K562 (cell line): ENCODE data around the gene CACNA2D3. TPM values are rescaled to one million over a fixed set of nuclear protein-coding genes. Genes with fewer than 3 reads are reported as not detected.

Experiments used
- ATAC-seq: fragments of 200-7000 bp; cut with Tn5 transposase; 3 replicates; pipeline ENCODE4 v1.9.1; 2020; ENCODE audit warnings: moderate library complexity
- BruUV-seq: library from RNA; stranded (reverse); fragments of 400-500 nt; replicated peaks from 2 replicates; lab custom pipeline; 2021; lab: Mats Ljungman, UMichigan
- CTCF ChIA-PET: fragments of 300-600 bp; formaldehyde crosslinking; extraction: SDS; loops from one replicate; lab custom pipeline; 2021; ENCODE audit warnings: low intra/inter-chr PET ratio; lab: Yijun Ruan, JAX
- POLR2A ChIA-PET: fragments of 300-600, 350-650 bp; sonication (Branson Sonifier 250); formaldehyde crosslinking; extraction: SDS; loops from one replicate; lab custom pipeline; 2021; ENCODE audit warnings: antibody characterized with exemption, inconsistent platforms; lab: Yijun Ruan, JAX
- DNase-seq, 4 experiments: peaks; one replicate each; pipeline versions ENCODE4 v3.0.0 to v3.0.0-alpha.2; 2011 to 2018; ENCODE audit warnings: low spot score in 3 of 4, mixed read lengths in 3 of 4; ENCODE audit errors: extremely low read depth in 1 of 4
- FAIRE-seq: peaks from 2 replicates; lab custom pipeline; 2011; peaks lifted over from hg19 to GRCh38; lab: Jason Lieb, UNC
- H2AFZ ChIP-seq: 2 replicates; pipeline ENCODE4 v1.6.0; 2011; ENCODE audit warnings: low read depth, low read length, control low read depth, inconsistent platforms
- H3K27ac ChIP-seq: fragments of 200-600 bp; 3 replicates; pipeline ENCODE4 v1.8.0; 2011; ENCODE audit warnings: low read depth, mild to moderate bottlenecking, control low read depth, inconsistent platforms, low read length, moderate library complexity, mixed read lengths; ENCODE audit errors: extremely low read depth
- H3K27me3 ChIP-seq, 2 experiments: fragments of 300-600 bp in 1 of 2; 2 replicates in 1 of 2; 3 replicates in 1 of 2; pipeline versions ENCODE4 v1.6.0 to v1.8.0; 2011; ENCODE audit warnings: inconsistent platforms in 2 of 2, low read length in 2 of 2, mild to moderate bottlenecking in 1 of 2, mixed read lengths in 1 of 2, moderate library complexity in 1 of 2; ENCODE audit not compliant: control insufficient read depth in 2 of 2, insufficient read depth in 2 of 2
- H3K36me3 ChIP-seq: fragments of 300-600 bp; 3 replicates; pipeline ENCODE4 v1.8.0; 2011; ENCODE audit warnings: mild to moderate bottlenecking, low read length, inconsistent platforms; ENCODE audit not compliant: control insufficient read depth, insufficient read depth
- H3K4me1 ChIP-seq, 2 experiments: fragments of 200-600 bp in 1 of 2; replicated peaks in 1 of 2; 2 replicates in 1 of 2; 3 replicates in 1 of 2; pipeline versions ENCODE4 v1.5.1 to v1.8.0; 2011; ENCODE audit warnings: inconsistent platforms in 2 of 2, low read length in 2 of 2, mild to moderate bottlenecking in 1 of 2, mixed read lengths in 1 of 2, moderate library complexity in 1 of 2; ENCODE audit not compliant: control insufficient read depth in 2 of 2, insufficient read depth in 2 of 2
- H3K4me2 ChIP-seq: 2 replicates; pipeline ENCODE4 v1.6.1; 2011; ENCODE audit warnings: low read length, control low read depth, inconsistent platforms, mixed read lengths; ENCODE audit not compliant: insufficient read depth
- H3K4me3 ChIP-seq: fragments of 200-600 bp; sonication (generic), shearing (Covaris generic); 2 replicates; pipeline ENCODE4 v1.5.1; 2016; ENCODE audit warnings: control low read depth, inconsistent platforms
- H3K79me2 ChIP-seq: fragments of 200-600 bp; 3 replicates; pipeline ENCODE4 v1.8.0; 2011; ENCODE audit warnings: low read length, inconsistent platforms; ENCODE audit not compliant: control insufficient read depth, insufficient read depth
- H3K9ac ChIP-seq, 2 experiments: 2 replicates each; pipeline versions ENCODE4 v1.6.0 to v1.6.1; 2011; ENCODE audit warnings: low read depth in 2 of 2, low read length in 2 of 2, control low read depth in 1 of 2, inconsistent platforms in 1 of 2, mild to moderate bottlenecking in 1 of 2, mixed read lengths in 1 of 2; ENCODE audit not compliant: insufficient read depth in 1 of 2
- H3K9me1 ChIP-seq: one replicate; pipeline ENCODE4 v1.6.0; 2011; ENCODE audit warnings: inconsistent platforms, mild to moderate bottlenecking, low read length, moderate library complexity; ENCODE audit not compliant: control insufficient read depth, insufficient read depth
- H3K9me3 ChIP-seq: replicated peaks from 2 replicates; pipeline ENCODE4 v1.5.1; 2011; ENCODE audit warnings: low read depth, low read length, inconsistent platforms; ENCODE audit not compliant: control insufficient read depth, insufficient read depth
- H4K20me1 ChIP-seq: replicated peaks from 2 replicates; pipeline ENCODE4 v1.6.1; 2011; ENCODE audit warnings: low read length, inconsistent platforms, mixed read lengths; ENCODE audit not compliant: control insufficient read depth, insufficient read depth
- CCNT2 ChIP-seq: IDR thresholded peaks from 2 replicates; pipeline ENCODE4 v1.6.1; 2011; ENCODE audit warnings: borderline replicate concordance, low read depth, mild to moderate bottlenecking, moderate library complexity, mixed read lengths, low read length; ENCODE audit not compliant: insufficient read length; ENCODE audit errors: extremely low read depth
- HEY1 ChIP-seq: fragments of 250-450 bp; sonication (Bioruptor Pico); IDR thresholded peaks from 2 replicates; pipeline ENCODE4 v1.5.0; 2020; ENCODE audit warnings: mild to moderate bottlenecking, moderate library complexity, borderline replicate concordance
- MBD1 ChIP-seq: fragments of 250-450 bp; sonication (Bioruptor Pico); IDR thresholded peaks from 2 replicates; pipeline ENCODE4 v1.8.0; 2022; ENCODE audit warnings: inconsistent platforms
- NELFE ChIP-seq: IDR thresholded peaks from 2 replicates; pipeline ENCODE4 v1.6.1; 2011; ENCODE audit warnings: mild to moderate bottlenecking; ENCODE audit not compliant: insufficient read depth, insufficient read length
- POLR2B ChIP-seq: fragments of 450-650 bp; IDR thresholded peaks from 2 replicates; pipeline ENCODE4 v1.6.1; 2018; ENCODE audit warnings: low read depth; ENCODE audit not compliant: partially characterized antibody
- RBM17 ChIP-seq: fragments of 200-400 bp; formaldehyde crosslinking; IDR thresholded peaks from 2 replicates; pipeline ENCODE4 v1.6.1; 2017; ENCODE audit warnings: low read depth, mild to moderate bottlenecking, low read length, borderline replicate concordance
- TCF7 ChIP-seq: sonication (generic); IDR thresholded peaks from 2 replicates; pipeline ENCODE4 v1.6.1; 2016; ENCODE audit warnings: antibody characterized with exemption, borderline replicate concordance
- TOE1 ChIP-seq, 2 experiments: fragments of 450-650 bp in 1 of 2; sonication (generic) in 1 of 2; formaldehyde crosslinking in 1 of 2; IDR thresholded peaks; 2 replicates each; pipeline versions ENCODE4 v1.7.1 to v1.8.0; 2016 to 2022; ENCODE audit warnings: borderline replicate concordance in 2 of 2, mild to moderate bottlenecking in 2 of 2, antibody characterized with exemption in 1 of 2, inconsistent platforms in 1 of 2, low read depth in 1 of 2, missing genetic modification reagents in 1 of 2, moderate library complexity in 1 of 2
- ZNF12 ChIP-seq: sonication (generic); formaldehyde crosslinking; IDR thresholded peaks from 2 replicates; pipeline ENCODE4 v1.4.0; 2020; ENCODE audit warnings: mild to moderate bottlenecking, missing genetic modification reagents
- ZNF124 ChIP-seq: sonication (generic); formaldehyde crosslinking; IDR thresholded peaks from 2 replicates; pipeline ENCODE4 v1.8.1; 2022; ENCODE audit warnings: missing genetic modification reagents
- ZNF184 ChIP-seq: sonication (generic); formaldehyde crosslinking; IDR thresholded peaks from 2 replicates; pipeline ENCODE4 v1.5.0; 2020; ENCODE audit warnings: missing genetic modification reagents
- ZNF316 ChIP-seq: fragments of 450-650 bp; IDR thresholded peaks from 2 replicates; pipeline ENCODE4 v1.6.1; 2016
- ZNF830 ChIP-seq: fragments of 250-450 bp; sonication (Bioruptor Pico); IDR thresholded peaks from 2 replicates; pipeline ENCODE4 v1.5.0; 2021; ENCODE audit warnings: mild to moderate bottlenecking
- WGBS: fragments of 100-300 bp; shearing (Covaris generic); methylation state at CpG from one replicate; pipeline ENCODE4 v1.1.6; 2016; ENCODE audit warnings: low coverage, mixed read lengths; ENCODE audit not compliant: insufficient coverage; ENCODE audit errors: missing lambda C conversion rate; 5-methylcytosine and 5-hydroxymethylcytosine counted together
- in situ Hi-C: fragments of 300-500 bp; cut with MboI; formaldehyde crosslinking; loops from 4 replicates; pipeline ENCODE4 v1.15.0; 2018; ENCODE audit warnings: inconsistent platforms, mixed read lengths
- intact Hi-C: fragments of 100-400 bp; cut with micrococcal nuclease; formaldehyde crosslinking; loops from 2 replicates; pipeline ENCODE4 v1.14.2; 2022
- polyA plus RNA-seq, 8 experiments: library from polyadenylated mRNA; depleted of rRNA in 4 of 8; stranded (reverse) in 5 of 8; unstranded in 3 of 8; fragments of >200 nt; fragmentation: Nextera tagmentation in 2 of 8; fragmentation: Illumina TruSeq in 1 of 8; extraction: Ambion mirVana in 2 of 8; extraction: Trizol in 1 of 8; gene quantifications; 2 replicates each; pipeline versions ENCODE4 v1.2.1 to v1.2.3, GENCODE V29; 2011 to 2014; ENCODE audit warnings: inconsistent platforms in 1 of 8, missing spikeins in 1 of 8
- total RNA-seq, 7 experiments: library from RNA; depleted of rRNA in 6 of 7; stranded (reverse); fragments of >200 nt in 6 of 7; fragmentation: Illumina TruSeq in 2 of 7; extraction: Trizol in 2 of 7; gene quantifications; 2 replicates each; pipeline versions ENCODE4 v1.2.1 to v1.2.3, GENCODE V29; 2011 to 2021; ENCODE audit warnings: low replicate concordance in 1 of 7
- TF ChIP-seq, protein P1 (sequence below): fragments of 250-450 bp; sonication (Bioruptor Pico); IDR thresholded peaks from 2 replicates; pipeline ENCODE4 v1.5.0; 2022; ENCODE audit warnings: mild to moderate bottlenecking
- TF ChIP-seq, protein P2 (sequence below): fragments of 250-450 bp; sonication (Bioruptor Pico); IDR thresholded peaks from 2 replicates; pipeline ENCODE4 v1.9.0; 2021; ENCODE audit warnings: mild to moderate bottlenecking
- TF ChIP-seq, protein P3 (sequence below): sonication (generic); formaldehyde crosslinking; IDR thresholded peaks from 2 replicates; pipeline ENCODE4 v1.9.0; 2022; ENCODE audit warnings: mild to moderate bottlenecking, missing genetic modification reagents
- TF ChIP-seq, protein P4 (sequence below): fragments of 450-650 bp; IDR thresholded peaks from 2 replicates; pipeline ENCODE4 v1.6.1; 2014; ENCODE audit warnings: low read depth, mild to moderate bottlenecking, moderate library complexity, borderline replicate concordance

Gene CACNA2D3
- total and polyA plus RNA-seq, 9 of the 15 experiments (the other 6 are each of a cell fraction or from before 2014, with no cell fraction given): 0.01 TPM; not detected in 8

DNA sequence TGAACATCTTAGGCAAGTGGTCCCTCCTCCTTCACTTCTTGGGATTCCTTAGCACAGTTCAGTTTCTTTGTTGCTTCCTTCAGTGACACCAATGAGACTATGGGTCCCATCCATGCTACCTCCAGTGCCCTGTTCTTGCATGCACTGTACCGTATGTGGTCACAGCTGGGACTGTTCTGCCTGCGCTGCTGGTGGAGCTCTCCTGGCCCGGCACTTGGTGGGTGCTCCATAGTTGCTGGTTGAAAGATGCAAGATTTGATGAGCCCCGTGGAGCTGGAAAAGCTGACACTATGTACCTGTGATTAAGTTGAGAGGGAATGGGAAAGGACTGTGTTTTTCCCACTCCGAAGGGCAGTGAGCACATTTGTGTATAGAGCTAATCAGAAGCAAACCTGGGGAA lies 407.7 kb downstream of the CACNA2D3 start:
- intact Hi-C loops: no loop called here
- Histone ChIP-seq H3K27ac (no peak overlapping the region), H3K4me1 (no peaks in the 10 kb centered on the region), H3K4me2 (no peak overlapping the region), H3K36me3 (no peaks in the 10 kb centered on the region), H2AFZ (no peak overlapping the region), H3K9me3 (no peaks in the 10 kb centered on the region), H3K79me2 (no peaks in the 10 kb centered on the region), H3K27me3 (no peaks in the 10 kb centered on the region; a peak in 1 of 5 replicates), H3K4me3 (no peak overlapping the region), H3K9me1 (no peaks in the 10 kb centered on the region), H3K9ac (no peak overlapping the region), H4K20me1 (no peaks in the 10 kb centered on the region)
- 2% methylated on average over 5 of the region's 5 CpGs for WGBS
- ATAC-seq: no peak
- CTCF ChIA-PET: no interaction called here
- in situ Hi-C loops: no loop called here
- no peak for DNase-seq
- POLR2A ChIA-PET: interaction anchor here (0.6 kb wide), 1 partner anchor 11 kb away, joined by 3 read pairs; no protein-coding TSS in a partner anchor
- BruUV-seq: no TSS peak
- FAIRE-seq: no peak
- TF ChIP-seq TCF7 (no peak), ZNF124 (CRISPR knock-in tag) (no peak), ZNF184 (CRISPR knock-in tag) (no peak), CCNT2 (no peak), NELFE (no peak), ZNF316 (no peak), ZNF12 (CRISPR knock-in tag) (no peak), RBM17 (no peak), HEY1 (CRISPR knock-in tag) (no peak), POLR2B (no peak), MBD1 (CRISPR knock-in tag) (no peak), TOE1 (IDR thresholded peaks at IDR 0.05; ENCODE audit: borderline replicate concordance) (no peak), TOE1 (CRISPR knock-in tag; IDR thresholded peaks at IDR 0.05; ENCODE audit: borderline replicate concordance, low read depth) (no peak), ZNF830 (CRISPR knock-in tag) (no peak)
- TF ChIP-seq, protein P1, sequence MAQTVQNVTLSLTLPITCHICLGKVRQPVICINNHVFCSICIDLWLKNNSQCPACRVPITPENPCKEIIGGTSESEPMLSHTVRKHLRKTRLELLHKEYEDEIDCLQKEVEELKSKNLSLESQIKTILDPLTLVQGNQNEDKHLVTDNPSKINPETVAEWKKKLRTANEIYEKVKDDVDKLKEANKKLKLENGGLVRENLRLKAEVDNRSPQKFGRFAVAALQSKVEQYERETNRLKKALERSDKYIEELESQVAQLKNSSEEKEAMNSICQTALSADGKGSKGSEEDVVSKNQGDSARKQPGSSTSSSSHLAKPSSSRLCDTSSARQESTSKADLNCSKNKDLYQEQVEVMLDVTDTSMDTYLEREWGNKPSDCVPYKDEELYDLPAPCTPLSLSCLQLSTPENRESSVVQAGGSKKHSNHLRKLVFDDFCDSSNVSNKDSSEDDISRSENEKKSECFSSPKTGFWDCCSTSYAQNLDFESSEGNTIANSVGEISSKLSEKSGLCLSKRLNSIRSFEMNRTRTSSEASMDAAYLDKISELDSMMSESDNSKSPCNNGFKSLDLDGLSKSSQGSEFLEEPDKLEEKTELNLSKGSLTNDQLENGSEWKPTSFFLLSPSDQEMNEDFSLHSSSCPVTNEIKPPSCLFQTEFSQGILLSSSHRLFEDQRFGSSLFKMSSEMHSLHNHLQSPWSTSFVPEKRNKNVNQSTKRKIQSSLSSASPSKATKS (CRISPR knock-in tag): no peak
- TF ChIP-seq, protein P2, sequence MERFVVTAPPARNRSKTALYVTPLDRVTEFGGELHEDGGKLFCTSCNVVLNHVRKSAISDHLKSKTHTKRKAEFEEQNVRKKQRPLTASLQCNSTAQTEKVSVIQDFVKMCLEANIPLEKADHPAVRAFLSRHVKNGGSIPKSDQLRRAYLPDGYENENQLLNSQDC (CRISPR knock-in tag): no peak
- TF ChIP-seq, protein P3, sequence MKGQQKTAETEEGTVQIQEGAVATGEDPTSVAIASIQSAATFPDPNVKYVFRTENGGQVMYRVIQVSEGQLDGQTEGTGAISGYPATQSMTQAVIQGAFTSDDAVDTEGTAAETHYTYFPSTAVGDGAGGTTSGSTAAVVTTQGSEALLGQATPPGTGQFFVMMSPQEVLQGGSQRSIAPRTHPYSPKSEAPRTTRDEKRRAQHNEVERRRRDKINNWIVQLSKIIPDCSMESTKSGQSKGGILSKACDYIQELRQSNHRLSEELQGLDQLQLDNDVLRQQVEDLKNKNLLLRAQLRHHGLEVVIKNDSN (CRISPR knock-in tag): no peak
- TF ChIP-seq, protein P4, sequence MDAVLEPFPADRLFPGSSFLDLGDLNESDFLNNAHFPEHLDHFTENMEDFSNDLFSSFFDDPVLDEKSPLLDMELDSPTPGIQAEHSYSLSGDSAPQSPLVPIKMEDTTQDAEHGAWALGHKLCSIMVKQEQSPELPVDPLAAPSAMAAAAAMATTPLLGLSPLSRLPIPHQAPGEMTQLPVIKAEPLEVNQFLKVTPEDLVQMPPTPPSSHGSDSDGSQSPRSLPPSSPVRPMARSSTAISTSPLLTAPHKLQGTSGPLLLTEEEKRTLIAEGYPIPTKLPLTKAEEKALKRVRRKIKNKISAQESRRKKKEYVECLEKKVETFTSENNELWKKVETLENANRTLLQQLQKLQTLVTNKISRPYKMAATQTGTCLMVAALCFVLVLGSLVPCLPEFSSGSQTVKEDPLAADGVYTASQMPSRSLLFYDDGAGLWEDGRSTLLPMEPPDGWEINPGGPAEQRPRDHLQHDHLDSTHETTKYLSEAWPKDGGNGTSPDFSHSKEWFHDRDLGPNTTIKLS: no peak
